Prostate gland (tissue), 2 donors: ENCODE measurements around the gene ABTB1. TPM values are rescaled to one million over a fixed set of nuclear protein-coding genes. Genes with fewer than 3 reads are reported as not detected.

Experiments used
- DNase-seq: peaks from one replicate; pipeline ENCODE4 v3.0.0-alpha.2; 2019; ENCODE audit warnings: low spot score
- H3K27ac ChIP-seq, 2 donors: fragments of 200-600 bp; sonication (generic); 2 replicates each; pipeline ENCODE4 v1.5.1; 2017 to 2019
- H3K27me3 ChIP-seq: fragments of 200-600 bp; sonication (generic); replicated peaks from 2 replicates; pipeline ENCODE4 v1.5.1; 2019; ENCODE audit not compliant: insufficient read depth
- H3K36me3 ChIP-seq, 2 donors: fragments of 200-600 bp; sonication (generic); 1 replicate in 1 of 2; 2 replicates in 1 of 2; pipeline versions ENCODE4 v1.5.1 to v1.8.1; 2017 to 2019
- H3K4me1 ChIP-seq: fragments of 200-600 bp; sonication (generic); replicated peaks from 2 replicates; pipeline ENCODE4 v1.5.1; 2019
- H3K4me3 ChIP-seq, 2 donors: fragments of 200-600 bp; sonication (generic); 2 replicates each; pipeline ENCODE4 v1.5.1; 2017 to 2019
- H3K9me3 ChIP-seq: fragments of 200-600 bp; sonication (generic); 2 replicates; pipeline ENCODE4 v1.5.1; 2017
- CTCF ChIP-seq, 4 experiments: fragments of 200-600 bp in 2 of 4; fragments of 450-650 bp in 2 of 4; sonication (generic) in 2 of 4; IDR thresholded peaks; 1 replicate in 3 of 4; 2 replicates in 1 of 4; pipeline ENCODE4 v1.5.1; 2016 to 2019; ENCODE audit warnings: antibody characterized with exemption in 4 of 4, mild to moderate bottlenecking in 2 of 4, moderate library complexity in 2 of 4
- POLR2A ChIP-seq: fragments of 450-650 bp; IDR thresholded peaks from one replicate; pipeline ENCODE4 v1.6.1; 2016; ENCODE audit warnings: antibody characterized with exemption, mild to moderate bottlenecking
- POLR2AphosphoS5 ChIP-seq: sonication (generic); formaldehyde crosslinking; IDR thresholded peaks from one replicate; pipeline ENCODE4 v1.6.1; 2017; ENCODE audit warnings: antibody characterized with exemption
- WGBS: methylation state at CpG from one replicate; pipeline ENCODE4 v1.1.5; 2018; 5-methylcytosine and 5-hydroxymethylcytosine counted together
- intact Hi-C: fragments of 100-400 bp; cut with DNase I; formaldehyde crosslinking; loops from one replicate; pipeline ENCODE4 v1.14.2; 2022
- total RNA-seq, 2 donors: library from RNA; depleted of rRNA; stranded (reverse); fragments of >200 nt; gene quantifications; one replicate each; pipeline ENCODE4 v1.1.0, GENCODE V29; 2016

ABTB1 gene
- total RNA-seq, 2 donors from 2014 or later, result 33.4 to 60.2 TPM

- intact Hi-C loops, result no loop called here
- no peaks in the 10 kb centered on the region for H3K9me3 ChIP-seq
- H3K36me3 ChIP-seq, result no peaks in the 10 kb centered on the region
Observed at GRCh38 chr3:127717357-127718244, 44.8 kb downstream of the ABTB1 start.

GRCh38 chr3:127718245-127718915 lies 45.6 kb downstream of the ABTB1 start:
- DNase-seq, result no peak
- Histone ChIP-seq H3K4me3 (no peak overlapping the region), H3K27ac (no peak overlapping the region), H3K36me3 (no peaks in the 10 kb centered on the region), H3K4me1 (peaks cover 3% of the 10 kb centered on the region), H3K27me3 (no peaks in the 10 kb centered on the region), H3K9me3 (no peaks in the 10 kb centered on the region)
- intact Hi-C loops, result no loop called here
- WGBS, result 86% methylated on average over 7 of the region's 7 CpGs
- TF ChIP-seq POLR2A (no peak), CTCF (IDR thresholded peaks at IDR 0.05) (no peak), POLR2AphosphoS5 (no peak)

More at GRCh38 chr3:127717357-127718244, 44.8 kb downstream of the ABTB1 start:
- TF ChIP-seq POLR2AphosphoS5, result peak; percentile 7
- no peak for TF ChIP-seq CTCF (IDR thresholded peaks at IDR 0.05)
- WGBS, result 65% methylated on average over 14 of the region's 14 CpGs
- no peak for DNase-seq
- H3K27me3 ChIP-seq, result no peaks in the 10 kb centered on the region
- H3K4me1 ChIP-seq, result peaks cover 3% of the 10 kb centered on the region
- no peak overlapping the region for H3K4me3 ChIP-seq
- H3K27ac ChIP-seq, result no peak overlapping the region

- Histone ChIP-seq H3K4me1 (peaks cover 3% of the 10 kb centered on the region), H3K4me3 (no peak overlapping the region), H3K27me3 (no peaks in the 10 kb centered on the region), H3K27ac (no peak overlapping the region), H3K36me3 (no peaks in the 10 kb centered on the region), H3K9me3 (no peaks in the 10 kb centered on the region)
- TF ChIP-seq POLR2AphosphoS5 (no peak), POLR2A (no peak), CTCF (IDR thresholded peaks at IDR 0.05) (no peak)
- no peak for DNase-seq
- 42% methylated on average over 3 of the region's 3 CpGs for WGBS
- intact Hi-C loops, result no loop called here
Observed at GRCh38 chr3:127718916-127719290, 46.2 kb downstream of the ABTB1 start.

GRCh38 chr3:127719369-127719768 lies 46.6 kb downstream of the ABTB1 start:
- no peaks in the 10 kb centered on the region for H3K9me3 ChIP-seq
- no peak overlapping the region for H3K4me3 ChIP-seq
- intact Hi-C loops, result no loop called here
- no peaks in the 10 kb centered on the region for H3K36me3 ChIP-seq
- no peak overlapping the region for H3K27ac ChIP-seq
- TF ChIP-seq CTCF (IDR thresholded peaks at IDR 0.05) (no peak), POLR2AphosphoS5 (no peak), POLR2A (no peak)
- H3K27me3 ChIP-seq, result no peaks in the 10 kb centered on the region
- peaks cover 3% of the 10 kb centered on the region for H3K4me1 ChIP-seq
- 95% methylated on average over 8 of the region's 8 CpGs for WGBS
- no peak for DNase-seq
